Measurements from ENCODE around the gene KRT82. TPM values are rescaled to one million over a fixed set of nuclear protein-coding genes. Genes with fewer than 3 reads are reported as not detected.
"Not testable (repeated sequence)": the region's sequence is repeated elsewhere in the genome, so short reads cannot be mapped to it uniquely, and the experiment has no call there.

Gene KRT82
- total RNA-seq, result not detected in 2 replicates

GRCh38 chr12:52405922-52406385 lies at the start of gene KRT82:
KRT82 (minus strand) TSS chr12:52406335; CDS start chr12:52406277, 58 bp downstream.
- no peak for DNase-seq (ENCODE audit: extremely low read depth, low read depth, low spot score)

GRCh38 chr12:52455821-52456220 lies 49.7 kb upstream of the KRT82 start:
- no peak for DNase-seq (ENCODE audit: extremely low read depth, low read depth, low spot score)

GRCh38 chr12:52454411-52455201 lies 48.5 kb upstream of the KRT82 start:
- DNase-seq (ENCODE audit: extremely low read depth, low read depth, low spot score), result no peak

- no peak for DNase-seq (ENCODE audit: extremely low read depth, low read depth, low spot score)
Observed at GRCh38 chr12:52452101-52452500, 46.0 kb upstream of the KRT82 start, which contains the start of gene KRT6B. KRT6B (minus strand) TSS chr12:52452146; CDS start chr12:52452078, 68 bp downstream.

- no peak for DNase-seq (ENCODE audit: extremely low read depth, low read depth, low spot score)
Observed at GRCh38 chr12:52448228-52448627, 42.1 kb upstream of the KRT82 start.

GRCh38 chr12:52447196-52447595 lies 41.1 kb upstream of the KRT82 start:
- not testable (repeated sequence) for DNase-seq (ENCODE audit: extremely low read depth, low read depth, low spot score)

- DNase-seq (ENCODE audit: extremely low read depth, low read depth, low spot score), result no peak
Observed at GRCh38 chr12:52446367-52447045, 40.4 kb upstream of the KRT82 start.

- DNase-seq (ENCODE audit: extremely low read depth, low read depth, low spot score), result no peak
Observed at GRCh38 chr12:52445876-52446275, 39.7 kb upstream of the KRT82 start.

- DNase-seq (ENCODE audit: extremely low read depth, low read depth, low spot score), result no peak
Observed at GRCh38 chr12:52444647-52445595, 38.8 kb upstream of the KRT82 start.

GRCh38 chr12:52443966-52444365 lies 37.8 kb upstream of the KRT82 start:
- no peak for DNase-seq (ENCODE audit: extremely low read depth, low read depth, low spot score)

GRCh38 chr12:52442600-52443061 lies 36.5 kb upstream of the KRT82 start:
- DNase-seq (ENCODE audit: extremely low read depth, low read depth, low spot score), result no peak

- no peak for DNase-seq (ENCODE audit: extremely low read depth, low read depth, low spot score)
Observed at GRCh38 chr12:52441320-52441911, 35.3 kb upstream of the KRT82 start.

GRCh38 chr12:52440821-52441319 lies 34.7 kb upstream of the KRT82 start:
- no peak for DNase-seq (ENCODE audit: extremely low read depth, low read depth, low spot score)

GRCh38 chr12:52439845-52440244 lies 33.7 kb upstream of the KRT82 start:
- DNase-seq (ENCODE audit: extremely low read depth, low read depth, low spot score), result no peak

GRCh38 chr12:52439420-52439819 lies 33.3 kb upstream of the KRT82 start:
- DNase-seq (ENCODE audit: extremely low read depth, low read depth, low spot score), result no peak

- DNase-seq (ENCODE audit: extremely low read depth, low read depth, low spot score), result no peak
Observed at GRCh38 chr12:52438305-52439301, 32.5 kb upstream of the KRT82 start.

GRCh38 chr12:52437508-52437907 lies 31.4 kb upstream of the KRT82 start:
- DNase-seq (ENCODE audit: extremely low read depth, low read depth, low spot score), result no peak

GRCh38 chr12:52436828-52437474 lies 30.8 kb upstream of the KRT82 start:
- DNase-seq (ENCODE audit: extremely low read depth, low read depth, low spot score), result no peak
